IPS-NIHi11 (cell line): Measurements from ENCODE around the gene ACER3.
A peak's percentile ranks its signal among the peaks of the same experiment; 100 is the strongest.
"Not testable (repeated sequence)": the region's sequence is repeated elsewhere in the genome, so short reads cannot be mapped to it uniquely, and the experiment has no call there.

ENCODE experiments used
- DNase-seq: peaks from one replicate; pipeline ENCODE4 v3.0.0; 2012; ENCODE audit warnings: mixed read lengths, low spot score

ACER3 gene

GRCh38 chr11:76836613-76837291, 24.0 kb upstream of the ACER3 start:
- no peak for DNase-seq

- no peak for DNase-seq
Observed at GRCh38 chr11:76837696-76838677, 22.7 kb upstream of the ACER3 start.

- peak; percentile 68 for DNase-seq
Observed at GRCh38 chr11:76838678-76839068, 22.0 kb upstream of the ACER3 start.

GRCh38 chr11:76839311-76839710, 21.4 kb upstream of the ACER3 start:
- no peak for DNase-seq

GRCh38 chr11:76841923-76842452, 18.7 kb upstream of the ACER3 start:
- no peak for DNase-seq

GRCh38 chr11:76843907-76844306, 16.8 kb upstream of the ACER3 start:
- DNase-seq, result no peak

- DNase-seq, result no peak
Observed at GRCh38 chr11:76844511-76844910, 16.2 kb upstream of the ACER3 start.

GRCh38 chr11:76845069-76845468, 15.6 kb upstream of the ACER3 start:
- no peak for DNase-seq

GRCh38 chr11:76846441-76846840, 14.3 kb upstream of the ACER3 start:
- DNase-seq, result no peak

- no peak for DNase-seq
Observed at GRCh38 chr11:76849376-76849775, 11.3 kb upstream of the ACER3 start.

- no peak for DNase-seq
Observed at GRCh38 chr11:76850130-76850529, 10.6 kb upstream of the ACER3 start.

- DNase-seq, result no peak
Observed at GRCh38 chr11:76850815-76851214, 9.9 kb upstream of the ACER3 start.

- DNase-seq, result no peak
Observed at GRCh38 chr11:76854709-76855108, 6.0 kb upstream of the ACER3 start.

- DNase-seq, result not testable (repeated sequence)
Observed at GRCh38 chr11:76855670-76856069, 5.0 kb upstream of the ACER3 start.

GRCh38 chr11:76856106-76856505, 4.6 kb upstream of the ACER3 start:
- DNase-seq, result no peak

GRCh38 chr11:76856571-76856970, 4.1 kb upstream of the ACER3 start:
- DNase-seq, result no peak

GRCh38 chr11:76857781-76858410, 2.8 kb upstream of the ACER3 start:
- no peak for DNase-seq

- DNase-seq, result no peak
Observed at GRCh38 chr11:76859708-76860227, 950 bp upstream of the ACER3 start.

GRCh38 chr11:76861490-76861953, 804 bp downstream of the ACER3 start:
- no peak for DNase-seq

- DNase-seq, result not testable (repeated sequence)
Observed at GRCh38 chr11:76862794-76863193, 2.1 kb downstream of the ACER3 start.

- DNase-seq, result no peak
Observed at GRCh38 chr11:76863196-76863777, 2.6 kb downstream of the ACER3 start.
